HK-2 (cell line): Measurements from ENCODE around the gene TIGD2.

ENCODE experiments used
- DNase-seq: peaks from one replicate; pipeline ENCODE4 v3.0.0-alpha.2; 2018; ENCODE audit not compliant: unreplicated experiment

Gene TIGD2

GRCh38 chr4:89162987-89163386, 51.7 kb downstream of the TIGD2 start:
- DNase-seq, result no peak

GRCh38 chr4:89164400-89164799, 53.1 kb downstream of the TIGD2 start:
- DNase-seq, result no peak
